ENCODE measurements around the gene CSNK1E.

The CSNK1E gene

GRCh38 chr22:38350444-38351359, 33.5 kb upstream of the CSNK1E start:
- no peak overlapping the region for H3K4me3 ChIP-seq (replicated peaks; ENCODE audit: insufficient read depth, low read length)
- H3K27ac ChIP-seq (replicated peaks) = no peak overlapping the region
- DNase-seq (ENCODE audit: low read depth in 1 of 2, low spot score in 1 of 2) = no peak
- no peaks in the 10 kb centered on the region for H3K27me3 ChIP-seq (ENCODE audit: insufficient read depth, poor library complexity, severe bottlenecking)
- TF ChIP-seq SPI1 (IDR thresholded peaks at IDR 0.05; ENCODE audit: borderline replicate concordance, low read depth) = no peak
- TF ChIP-seq REST (IDR thresholded peaks at IDR 0.05; ENCODE audit: insufficient replicate concordance, low read depth) = no peak
- no peak for TF ChIP-seq POLR2AphosphoS5 (IDR thresholded peaks at IDR 0.05; ENCODE audit: low read depth)
- TF ChIP-seq GABPA (IDR thresholded peaks at IDR 0.05; ENCODE audit: low read depth) = no peak
- no peak for TF ChIP-seq CTCF (IDR thresholded peaks at IDR 0.05; ENCODE audit: insufficient read depth, low read length)

GRCh38 chr22:38348751-38349496, 31.7 kb upstream of the CSNK1E start:
- DNase-seq (ENCODE audit: low read depth in 1 of 2, low spot score in 1 of 2) = no peak
- Histone ChIP-seq H3K27ac (replicated peaks) (no peak overlapping the region), H3K27me3 (ENCODE audit: insufficient read depth, poor library complexity, severe bottlenecking) (no peaks in the 10 kb centered on the region), H3K4me3 (replicated peaks; ENCODE audit: insufficient read depth, low read length) (no peak overlapping the region)
- TF ChIP-seq GABPA (IDR thresholded peaks at IDR 0.05; ENCODE audit: low read depth) (no peak), REST (IDR thresholded peaks at IDR 0.05; ENCODE audit: insufficient replicate concordance, low read depth) (no peak), SPI1 (IDR thresholded peaks at IDR 0.05; ENCODE audit: borderline replicate concordance, low read depth) (no peak), CTCF (IDR thresholded peaks at IDR 0.05; ENCODE audit: insufficient read depth, low read length) (no peak), POLR2AphosphoS5 (IDR thresholded peaks at IDR 0.05; ENCODE audit: low read depth) (no peak)

- Histone ChIP-seq H3K4me3 (replicated peaks; ENCODE audit: insufficient read depth, low read length) (no peak overlapping the region), H3K27me3 (ENCODE audit: insufficient read depth, poor library complexity, severe bottlenecking) (no peaks in the 10 kb centered on the region)
These were observed 30.9 kb upstream of the CSNK1E start for GRCh38 chr22:38347944-38348750.

More at GRCh38 chr22:38347944-38348750, 30.9 kb upstream of the CSNK1E start:
- DNase-seq (ENCODE audit: low read depth in 1 of 2, low spot score in 1 of 2) = no peak
- no peak overlapping the region for H3K27ac ChIP-seq (replicated peaks)
- TF ChIP-seq CTCF (IDR thresholded peaks at IDR 0.05; ENCODE audit: insufficient read depth, low read length) (no peak), POLR2AphosphoS5 (IDR thresholded peaks at IDR 0.05; ENCODE audit: low read depth) (0 out of 2 replicates have a peak, but pooled peaks have one; percentile 17), GABPA (IDR thresholded peaks at IDR 0.05; ENCODE audit: low read depth) (no peak)

Measured in HL-60 (cell line).